ENCODE measurements around the gene AFAP1. TPM values are rescaled to one million over a fixed set of nuclear protein-coding genes. Genes with fewer than 3 reads are reported as not detected.

The AFAP1 gene
- total and polyA plus RNA-seq, 2 donors (not counting 3 experiments of a cell fraction or from before 2014, with no cell fraction given) = 32.3 to 103 TPM

- no peaks in the 10 kb centered on the region for H4K20me1 ChIP-seq (replicated peaks; ENCODE audit: control insufficient read depth, extremely low read depth, insufficient read depth, low read length)
- ChIA-PET CTCF (no interaction called here), POLR2A (no interaction called here)
- intact Hi-C loops (cut with micrococcal nuclease) (no loop called here), dilution Hi-C loops (cut with MboI; ENCODE audit: extremely low pct_ligation_motif_present, low sequenced_read_pairs) (no loop called here)
- no peak overlapping the region for H2AFZ ChIP-seq (ENCODE audit: low read depth, low read length)
- no peak overlapping the region for H3K27ac ChIP-seq (ENCODE audit: insufficient read depth, low read depth, low read length)
- no TSS peak for BruUV-seq (replicated peaks)
- DNase-seq (ENCODE audit: low read depth, low spot score) = no peak
- FAIRE-seq = no peak
- TF ChIP-seq POLR2A (IDR thresholded peaks at IDR 0.05; ENCODE audit: low read depth, low read length) (no peak), EZH2 (IDR thresholded peaks at IDR 0.05; ENCODE audit: borderline replicate concordance, low read depth, low read length, severe bottlenecking) (no peak), POLR2AphosphoS5 (IDR thresholded peaks at IDR 0.05; ENCODE audit: insufficient read depth, low read depth, low read length) (no peak), GATA2 (IDR thresholded peaks at IDR 0.05; ENCODE audit: insufficient read depth, insufficient read length, low read depth, low read length) (no peak), FOS (IDR thresholded peaks at IDR 0.05; ENCODE audit: borderline replicate concordance, insufficient read depth, low read length) (no peak), MYC (IDR thresholded peaks at IDR 0.05; ENCODE audit: low read depth, low read length) (no peak), JUN (IDR thresholded peaks at IDR 0.05; ENCODE audit: borderline replicate concordance, insufficient read depth, insufficient read length, low read depth) (no peak), MAX (IDR thresholded peaks at IDR 0.05; ENCODE audit: insufficient read depth, insufficient read length) (no peak)
- TF ChIP-seq, protein P1, sequence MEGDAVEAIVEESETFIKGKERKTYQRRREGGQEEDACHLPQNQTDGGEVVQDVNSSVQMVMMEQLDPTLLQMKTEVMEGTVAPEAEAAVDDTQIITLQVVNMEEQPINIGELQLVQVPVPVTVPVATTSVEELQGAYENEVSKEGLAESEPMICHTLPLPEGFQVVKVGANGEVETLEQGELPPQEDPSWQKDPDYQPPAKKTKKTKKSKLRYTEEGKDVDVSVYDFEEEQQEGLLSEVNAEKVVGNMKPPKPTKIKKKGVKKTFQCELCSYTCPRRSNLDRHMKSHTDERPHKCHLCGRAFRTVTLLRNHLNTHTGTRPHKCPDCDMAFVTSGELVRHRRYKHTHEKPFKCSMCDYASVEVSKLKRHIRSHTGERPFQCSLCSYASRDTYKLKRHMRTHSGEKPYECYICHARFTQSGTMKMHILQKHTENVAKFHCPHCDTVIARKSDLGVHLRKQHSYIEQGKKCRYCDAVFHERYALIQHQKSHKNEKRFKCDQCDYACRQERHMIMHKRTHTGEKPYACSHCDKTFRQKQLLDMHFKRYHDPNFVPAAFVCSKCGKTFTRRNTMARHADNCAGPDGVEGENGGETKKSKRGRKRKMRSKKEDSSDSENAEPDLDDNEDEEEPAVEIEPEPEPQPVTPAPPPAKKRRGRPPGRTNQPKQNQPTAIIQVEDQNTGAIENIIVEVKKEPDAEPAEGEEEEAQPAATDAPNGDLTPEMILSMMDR (IDR thresholded peaks at IDR 0.05; ENCODE audit: extremely low read depth in 1 of 2, insufficient read depth in 1 of 2, low read depth in 1 of 2, low read length in 2 of 2) = no peak
- H3K4me1 ChIP-seq (ENCODE audit: control insufficient read depth, extremely low read depth, insufficient read depth, low read length) = peaks cover 34% of the 10 kb centered on the region
- H3K4me3 ChIP-seq (replicated peaks in 1 of 3; ENCODE audit: insufficient read depth in 1 of 3, low read depth in 1 of 3, low read length in 3 of 3) = no peak overlapping the region
- H3K9me3 ChIP-seq (replicated peaks; ENCODE audit: control insufficient read depth, insufficient read depth, low read length) = no peaks in the 10 kb centered on the region
- H3K4me2 ChIP-seq (ENCODE audit: insufficient read depth, low read length) = no peak overlapping the region
- H3K36me3 ChIP-seq (ENCODE audit: control insufficient read depth in 2 of 2, extremely low read depth in 1 of 2, insufficient read depth in 2 of 2, low read length in 2 of 2) = no peaks in the 10 kb centered on the region
- peaks cover 20% of the 10 kb centered on the region for H3K79me2 ChIP-seq (ENCODE audit: control insufficient read depth, insufficient read depth, low read length)
- no peaks in the 10 kb centered on the region for H3K27me3 ChIP-seq (ENCODE audit: control insufficient read depth in 2 of 2, insufficient read depth in 2 of 2, low read length in 2 of 2)
- no peaks in the 10 kb centered on the region for H3K9me1 ChIP-seq (replicated peaks; ENCODE audit: control insufficient read depth, extremely low read depth, insufficient read depth, low read length)
- no peak overlapping the region for H3K9ac ChIP-seq (replicated peaks; ENCODE audit: extremely low read depth, insufficient read depth, low read length)
Observed at GRCh38 chr4:7973545-7973981, 33.9 kb upstream of the AFAP1 start.
